Fibroblast of lung (primary cell): Measurements from ENCODE around the gene SLC35A4.

Experiments used
- CTCF ChIP-seq, 2 donors: IDR thresholded peaks in 1 of 2; conservative IDR thresholded peaks in 1 of 2; 1 replicate in 1 of 2; 2 replicates in 1 of 2; pipeline ENCODE4 v1.5.1; 2011 to 2012; ENCODE audit warnings: low read length in 2 of 2, control low read depth in 1 of 2, inconsistent platforms in 1 of 2, low read depth in 1 of 2, mild to moderate bottlenecking in 1 of 2
- EZH2 ChIP-seq: IDR thresholded peaks from 2 replicates; pipeline ENCODE4 v1.5.1; 2012; ENCODE audit warnings: low read length, control low read depth, mild to moderate bottlenecking; ENCODE audit errors: missing control alignments

DNA sequence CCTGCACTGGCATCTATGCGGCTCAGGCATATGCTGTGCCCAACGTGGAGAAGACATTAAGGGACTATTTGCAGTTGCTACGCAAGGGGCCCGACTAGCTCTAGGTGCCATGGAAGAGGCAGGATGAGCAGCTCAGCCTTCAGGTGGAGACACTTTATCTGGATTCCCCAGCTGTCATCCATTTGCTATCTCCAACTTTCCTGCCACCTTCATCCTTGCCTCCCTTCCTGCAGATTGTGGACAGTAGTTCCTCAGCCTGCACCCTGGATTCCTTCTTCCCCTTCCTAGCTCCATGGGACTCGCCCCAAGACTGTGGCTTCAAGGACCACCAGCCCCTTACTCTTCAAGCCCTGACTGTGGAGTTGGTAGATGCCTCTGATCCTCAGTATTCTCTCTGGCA lies 2.0 kb downstream of the SLC35A4 start:
- no peak for TF ChIP-seq CTCF (conservative IDR thresholded peaks at IDR 0.05 in 1 of 2, IDR thresholded peaks at IDR 0.05 in 1 of 2; ENCODE audit: low read depth in 1 of 2, low read length in 2 of 2)
- no peak for TF ChIP-seq EZH2
